SK-N-SH treated with all-trans-retinoic acid at 6 μM for 48 hours (cell line): Measurements from ENCODE around the gene RASGRP3.

ENCODE experiments used
- ATAC-seq: fragments of 200-7000 bp; cut with Tn5 transposase; 3 replicates; pipeline ENCODE4 v1.9.1; 2020; ENCODE audit warnings: mild to moderate bottlenecking, moderate library complexity
- ARNTL ChIP-seq: fragments of 450-650 bp; formaldehyde crosslinking; IDR thresholded peaks from 2 replicates; pipeline ENCODE4 v1.5.0; 2020; ENCODE audit warnings: low read depth, mild to moderate bottlenecking, moderate library complexity, borderline replicate concordance
- BACH2 ChIP-seq: fragments of 250-450 bp; sonication (Bioruptor Pico); IDR thresholded peaks from 2 replicates; pipeline ENCODE4 v1.9.0; 2021; ENCODE audit warnings: mild to moderate bottlenecking, borderline replicate concordance
- CREB5 ChIP-seq: fragments of 250-450 bp; sonication (Bioruptor Pico); IDR thresholded peaks from 2 replicates; pipeline ENCODE4 v1.5.1; 2020; ENCODE audit warnings: low read depth, mild to moderate bottlenecking, moderate library complexity
- CSDC2 ChIP-seq: fragments of 250-450 bp; sonication (Bioruptor Pico); IDR thresholded peaks from 2 replicates; pipeline ENCODE4 v1.5.0; 2020; ENCODE audit warnings: mild to moderate bottlenecking, moderate library complexity
- CSRNP3 ChIP-seq: fragments of 250-450 bp; sonication (Bioruptor Pico); IDR thresholded peaks from 2 replicates; pipeline ENCODE4 v1.5.1; 2021; ENCODE audit warnings: mild to moderate bottlenecking, moderate library complexity
- ESRRG ChIP-seq: fragments of 250-450 bp; sonication (Bioruptor Pico); IDR thresholded peaks from 2 replicates; pipeline ENCODE4 v1.6.1; 2021; ENCODE audit warnings: mild to moderate bottlenecking
- GLIS3 ChIP-seq: fragments of 250-450 bp; sonication (Bioruptor Pico); IDR thresholded peaks from 2 replicates; pipeline ENCODE4 v1.5.0; 2020; ENCODE audit warnings: mild to moderate bottlenecking, moderate library complexity
- ISL1 ChIP-seq: fragments of 250-450 bp; sonication (Bioruptor Pico); IDR thresholded peaks from 2 replicates; pipeline ENCODE4 v2.1.2; 2022; ENCODE audit warnings: mild to moderate bottlenecking, moderate library complexity
- OSR1 ChIP-seq: fragments of 250-450 bp; sonication (Bioruptor Pico); IDR thresholded peaks from 2 replicates; pipeline ENCODE4 v1.8.0; 2022; ENCODE audit warnings: moderate library complexity, mild to moderate bottlenecking, inconsistent platforms
- PATZ1 ChIP-seq: fragments of 250-450 bp; sonication (Bioruptor Pico); IDR thresholded peaks from 2 replicates; pipeline ENCODE4 v1.8.0; 2020; ENCODE audit warnings: mild to moderate bottlenecking, moderate library complexity, borderline replicate concordance
- PPARA ChIP-seq: fragments of 250-450 bp; sonication (Bioruptor Pico); IDR thresholded peaks from 2 replicates; pipeline ENCODE4 v1.5.0; 2020; ENCODE audit warnings: mild to moderate bottlenecking, borderline replicate concordance
- RARB ChIP-seq: fragments of 250-450 bp; sonication (Bioruptor Pico); IDR thresholded peaks from 2 replicates; pipeline ENCODE4 v1.8.0; 2021; ENCODE audit warnings: mild to moderate bottlenecking, moderate library complexity
- SNAI2 ChIP-seq: fragments of 250-450 bp; sonication (Bioruptor Pico); IDR thresholded peaks from 2 replicates; pipeline ENCODE4 v1.5.0; 2020; ENCODE audit warnings: mild to moderate bottlenecking, moderate library complexity
- TCF4 ChIP-seq: fragments of 250-450 bp; sonication (Bioruptor Pico); IDR thresholded peaks from 2 replicates; pipeline ENCODE4 v1.8.0; 2021; ENCODE audit warnings: mild to moderate bottlenecking, moderate library complexity, borderline replicate concordance
- TOX ChIP-seq: fragments of 250-450 bp; sonication (Bioruptor Pico); IDR thresholded peaks from 2 replicates; pipeline ENCODE4 v1.8.0; 2021; ENCODE audit warnings: mild to moderate bottlenecking, moderate library complexity, borderline replicate concordance
- TSHZ2 ChIP-seq: fragments of 250-450 bp; sonication (Bioruptor Pico); IDR thresholded peaks from 2 replicates; pipeline ENCODE4 v1.5.0; 2020; ENCODE audit warnings: mild to moderate bottlenecking, moderate library complexity
- ZC3H10 ChIP-seq: fragments of 250-450 bp; sonication (Bioruptor Pico); IDR thresholded peaks from 2 replicates; pipeline ENCODE4 v1.5.1; 2021; ENCODE audit warnings: mild to moderate bottlenecking, moderate library complexity
- ZFP3 ChIP-seq: fragments of 250-450 bp; sonication (Bioruptor Pico); IDR thresholded peaks from 2 replicates; pipeline ENCODE4 v1.5.0; 2020; ENCODE audit warnings: mild to moderate bottlenecking, moderate library complexity
- ZFP30 ChIP-seq: fragments of 450-650 bp; formaldehyde crosslinking; IDR thresholded peaks from 2 replicates; pipeline ENCODE4 v1.5.0; 2022; ENCODE audit warnings: mild to moderate bottlenecking, moderate library complexity
- ZNF565 ChIP-seq: fragments of 450-650 bp; formaldehyde crosslinking; conservative IDR thresholded peaks from 2 replicates; pipeline ENCODE4 v1.5.0; 2020; ENCODE audit warnings: low read depth, mild to moderate bottlenecking, moderate library complexity
- ZNF70 ChIP-seq: fragments of 450-650 bp; formaldehyde crosslinking; IDR thresholded peaks from 2 replicates; pipeline ENCODE4 v1.5.0; 2020; ENCODE audit warnings: mild to moderate bottlenecking, moderate library complexity
- ZNF8 ChIP-seq: fragments of 450-650 bp; formaldehyde crosslinking; IDR thresholded peaks from 2 replicates; pipeline ENCODE4 v1.5.0; 2020; ENCODE audit warnings: mild to moderate bottlenecking, moderate library complexity

RASGRP3 gene

GRCh38 chr2:33560017-33560416 is 83.6 kb downstream of the RASGRP3 start:
- TF ChIP-seq ZFP3 (CRISPR knock-in tag) (no peak), CSRNP3 (CRISPR knock-in tag) (no peak), TOX (CRISPR knock-in tag) (no peak), GLIS3 (CRISPR knock-in tag) (no peak), RARB (no peak), CSDC2 (CRISPR knock-in tag) (no peak), ZNF70 (CRISPR knock-in tag) (no peak), OSR1 (CRISPR knock-in tag) (no peak), PATZ1 (CRISPR knock-in tag) (no peak), ZNF565 (CRISPR knock-in tag) (no peak), ESRRG (CRISPR knock-in tag) (no peak), TCF4 (no peak), TSHZ2 (CRISPR knock-in tag) (no peak), ZC3H10 (CRISPR knock-in tag) (no peak), ZFP30 (no peak), SNAI2 (CRISPR knock-in tag) (no peak), CREB5 (CRISPR knock-in tag) (no peak), ZNF8 (no peak), ARNTL (CRISPR knock-in tag) (no peak), PPARA (CRISPR knock-in tag) (no peak)

GRCh38 chr2:33561872-33562271 is 85.4 kb downstream of the RASGRP3 start:
- TF ChIP-seq OSR1 (CRISPR knock-in tag) (no peak), ZC3H10 (CRISPR knock-in tag) (no peak), TSHZ2 (CRISPR knock-in tag) (no peak), ISL1 (CRISPR knock-in tag) (no peak), PPARA (CRISPR knock-in tag) (no peak), BACH2 (CRISPR knock-in tag) (no peak), PATZ1 (CRISPR knock-in tag) (no peak), ESRRG (CRISPR knock-in tag) (no peak), ZNF565 (CRISPR knock-in tag) (no peak), CSRNP3 (CRISPR knock-in tag) (no peak)
- TF ChIP-seq, all 23 proteins: peak for 0
- ATAC-seq = no peak

More at GRCh38 chr2:33560017-33560416, 83.6 kb downstream of the RASGRP3 start:
- no peak for ATAC-seq
